DMS 273 treated with DMSO at 0.1 percent for 48 hours (cell line): Measurements from ENCODE around the gene AMIGO3.
"Not testable (repeated sequence)": the region's sequence is repeated elsewhere in the genome, so short reads cannot be mapped to it uniquely, and the experiment has no call there.

Experiments used
- DNase-seq: peaks from one replicate; lab custom pipeline; 2025; lab: John Stamatoyannopoulos, UW

AMIGO3 gene

GRCh38 chr3:49688338-49689045, 31.0 kb downstream of the AMIGO3 start:
- DNase-seq: not testable (repeated sequence)

- DNase-seq: not testable (repeated sequence)
Measured at GRCh38 chr3:49687424-49687795, 32.1 kb downstream of the AMIGO3 start.

- not testable (repeated sequence) for DNase-seq
Measured at GRCh38 chr3:49686769-49687423, 32.6 kb downstream of the AMIGO3 start.

- DNase-seq: not testable (repeated sequence)
Measured at GRCh38 chr3:49686346-49686745, 33.1 kb downstream of the AMIGO3 start.

- DNase-seq: not testable (repeated sequence)
Measured at GRCh38 chr3:49685846-49686245, 33.6 kb downstream of the AMIGO3 start.

GRCh38 chr3:49685103-49685502, 34.4 kb downstream of the AMIGO3 start:
- not testable (repeated sequence) for DNase-seq

GRCh38 chr3:49684453-49684852, 35.0 kb downstream of the AMIGO3 start:
- DNase-seq: not testable (repeated sequence)

- no peak for DNase-seq
Measured at GRCh38 chr3:49683162-49683561, 36.3 kb downstream of the AMIGO3 start.

GRCh38 chr3:49681543-49681942, 37.9 kb downstream of the AMIGO3 start:
- no peak for DNase-seq

GRCh38 chr3:49681232-49681522, 38.3 kb downstream of the AMIGO3 start:
- no peak for DNase-seq

GRCh38 chr3:49680493-49681231, 38.8 kb downstream of the AMIGO3 start:
- no peak for DNase-seq

- no peak for DNase-seq
Measured at GRCh38 chr3:49675912-49676311, 43.6 kb downstream of the AMIGO3 start.

GRCh38 chr3:49674497-49674983, 44.9 kb downstream of the AMIGO3 start:
- no peak for DNase-seq

GRCh38 chr3:49673715-49674496, 45.6 kb downstream of the AMIGO3 start, which contains the start of gene APEH:
Gene APEH, plus strand, starts transcription at chr3:49674351. Its CDS starts 51 bp downstream, at chr3:49674402.
- no peak for DNase-seq

GRCh38 chr3:49673121-49673714, 46.3 kb downstream of the AMIGO3 start:
- no peak for DNase-seq

- DNase-seq: no peak
Measured at GRCh38 chr3:49671291-49672288, 47.9 kb downstream of the AMIGO3 start.

GRCh38 chr3:49670940-49671290, 48.6 kb downstream of the AMIGO3 start:
- DNase-seq: no peak

GRCh38 chr3:49669352-49669751, 50.1 kb downstream of the AMIGO3 start:
- DNase-seq: no peak

- DNase-seq: no peak
Measured at GRCh38 chr3:49668861-49669260, 50.6 kb downstream of the AMIGO3 start.

- DNase-seq: no peak
Measured at GRCh38 chr3:49668414-49668797, 51.1 kb downstream of the AMIGO3 start.
